ENCODE measurements around the gene HAUS7.

- TF ChIP-seq EP300 (IDR thresholded peaks at IDR 0.05) (no peak), CTCF (IDR thresholded peaks at IDR 0.05) (no peak), POLR2A (IDR thresholded peaks at IDR 0.05) (no peak), POLR2AphosphoS5 (IDR thresholded peaks at IDR 0.05) (no peak)
Observed at GRCh38 chrX:153408871-153409351, 61.5 kb downstream of the HAUS7 start.

All from stomach (tissue), 4 donors.